Stimulated activated CD4-positive, alpha-beta T cell treated with anti-CD3 and anti-CD28 coated beads, Interleukin-4, amount 100 ng/mL, for 1 hour (primary cell): Measurements from ENCODE around the gene SLC24A5.

ENCODE experiments used
- DNase-seq: peaks from one replicate; pipeline ENCODE4 v3.0.0-alpha.2; 2020

Gene SLC24A5

GRCh38 chr15:48120745-48121144 is at the start of gene SLC24A5:
Gene SLC24A5 (plus strand): TSS chr15:48120990. CDS start chr15:48121045, 55 bp downstream.
- no peak for DNase-seq

- no peak for DNase-seq
Measured at GRCh38 chr15:48072941-48073340, 47.8 kb upstream of the SLC24A5 start.

- DNase-seq, result no peak
Measured at GRCh38 chr15:48073881-48074280, 46.9 kb upstream of the SLC24A5 start.

GRCh38 chr15:48076454-48076853 is 44.3 kb upstream of the SLC24A5 start:
- DNase-seq, result no peak

GRCh38 chr15:48077616-48078184 is 43.1 kb upstream of the SLC24A5 start:
- DNase-seq, result no peak

GRCh38 chr15:48084759-48085590 is 35.8 kb upstream of the SLC24A5 start:
- DNase-seq, result no peak

GRCh38 chr15:48085591-48085930 is 35.2 kb upstream of the SLC24A5 start:
- DNase-seq, result no peak

- DNase-seq, result no peak
Measured at GRCh38 chr15:48086133-48086532, 34.7 kb upstream of the SLC24A5 start.

- no peak for DNase-seq
Measured at GRCh38 chr15:48086576-48086975, 34.2 kb upstream of the SLC24A5 start.

- no peak for DNase-seq
Measured at GRCh38 chr15:48087844-48088243, 32.9 kb upstream of the SLC24A5 start.

- no peak for DNase-seq
Measured at GRCh38 chr15:48089702-48090101, 31.1 kb upstream of the SLC24A5 start.

GRCh38 chr15:48090115-48090514 is 30.7 kb upstream of the SLC24A5 start:
- DNase-seq, result no peak

- DNase-seq, result no peak
Measured at GRCh38 chr15:48090666-48091065, 30.1 kb upstream of the SLC24A5 start.

- DNase-seq, result no peak
Measured at GRCh38 chr15:48091522-48091921, 29.3 kb upstream of the SLC24A5 start.

- no peak for DNase-seq
Measured at GRCh38 chr15:48096355-48096786, 24.4 kb upstream of the SLC24A5 start.

GRCh38 chr15:48096813-48097212 is 24.0 kb upstream of the SLC24A5 start:
- DNase-seq, result no peak

GRCh38 chr15:48097264-48097663 is 23.5 kb upstream of the SLC24A5 start:
- no peak for DNase-seq

GRCh38 chr15:48101376-48101961 is 19.3 kb upstream of the SLC24A5 start:
- no peak for DNase-seq

- no peak for DNase-seq
Measured at GRCh38 chr15:48102167-48102566, 18.6 kb upstream of the SLC24A5 start.

- DNase-seq, result no peak
Measured at GRCh38 chr15:48103647-48104046, 17.1 kb upstream of the SLC24A5 start.

- no peak for DNase-seq
Measured at GRCh38 chr15:48105936-48106335, 14.9 kb upstream of the SLC24A5 start.

GRCh38 chr15:48109212-48109611 is 11.6 kb upstream of the SLC24A5 start:
- DNase-seq, result no peak

- no peak for DNase-seq
Measured at GRCh38 chr15:48109856-48110531, 10.8 kb upstream of the SLC24A5 start.

- no peak for DNase-seq
Measured at GRCh38 chr15:48112242-48112641, 8.5 kb upstream of the SLC24A5 start.
